Uterus (tissue), 2 donors: ENCODE data around the gene SAMD5.

Source experiments
- CTCF ChIP-seq, 4 experiments: fragments of 200-600 bp in 2 of 4; fragments of 450-650 bp in 2 of 4; sonication (generic) in 2 of 4; IDR thresholded peaks; one replicate each; pipeline ENCODE4 v1.5.1; 2016 to 2019; ENCODE audit warnings: antibody characterized with exemption in 4 of 4, mild to moderate bottlenecking in 2 of 4, moderate library complexity in 1 of 4
- POLR2A ChIP-seq, 2 donors: fragments of 450-650 bp; IDR thresholded peaks; one replicate each; pipeline ENCODE4 v1.6.1; 2016; ENCODE audit warnings: antibody characterized with exemption in 2 of 2, mild to moderate bottlenecking in 1 of 2, moderate library complexity in 1 of 2

DNA sequence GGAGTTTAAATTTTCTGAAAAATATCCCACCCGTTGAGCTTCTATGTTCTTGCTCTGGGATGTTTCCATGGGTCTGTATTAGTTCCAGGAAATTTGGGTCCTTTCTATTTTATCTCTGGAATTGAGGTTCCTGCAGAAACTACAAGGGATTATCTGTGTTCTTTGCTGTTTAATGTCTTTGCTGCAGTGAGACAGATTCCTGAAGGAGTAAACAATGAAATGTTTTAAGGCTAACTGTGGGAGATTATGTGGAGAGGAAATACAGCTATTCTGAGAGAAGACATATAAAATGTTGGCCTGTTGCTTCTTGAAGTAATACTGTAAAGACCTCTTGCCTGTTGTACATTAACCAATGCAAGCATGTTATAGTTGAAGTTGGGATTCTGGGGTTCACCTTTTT, 43.5 kb downstream of the SAMD5 start:
- TF ChIP-seq CTCF (IDR thresholded peaks at IDR 0.05) (no peak), POLR2A (IDR thresholded peaks at IDR 0.05) (no peak)
